TTC549 (cell line): Measurements from ENCODE around the gene MKRN2.
"Not testable (repeated sequence)": the region's sequence is repeated elsewhere in the genome, so short reads cannot be mapped to it uniquely, and the experiment has no call there.

Source experiments
- FAIRE-seq: peaks from 2 replicates; lab custom pipeline; 2012; peaks lifted over from hg19 to GRCh38; lab: Jason Lieb, UNC

The MKRN2 gene

GRCh38 chr3:12556690-12557472, at the start of gene MKRN2:
TSS of gene MKRN2 (plus strand) at chr3:12557087. CDS start at chr3:12557151, 64 bp downstream.
- FAIRE-seq, result no peak

- no peak for FAIRE-seq
Observed at GRCh38 chr3:12507591-12508281, 49.2 kb upstream of the MKRN2 start.

GRCh38 chr3:12508291-12508700, 48.6 kb upstream of the MKRN2 start:
- FAIRE-seq, result no peak

- no peak for FAIRE-seq
Observed at GRCh38 chr3:12509466-12509865, 47.4 kb upstream of the MKRN2 start.

GRCh38 chr3:12512534-12513118, 44.3 kb upstream of the MKRN2 start:
- no peak for FAIRE-seq

GRCh38 chr3:12513694-12514446, 43.0 kb upstream of the MKRN2 start:
- FAIRE-seq, result no peak

- FAIRE-seq, result no peak
Observed at GRCh38 chr3:12515631-12516030, 41.3 kb upstream of the MKRN2 start.

GRCh38 chr3:12516873-12517272, 40.0 kb upstream of the MKRN2 start:
- FAIRE-seq, result no peak

GRCh38 chr3:12518261-12519028, 38.4 kb upstream of the MKRN2 start:
- no peak for FAIRE-seq

GRCh38 chr3:12521010-12521409, 35.9 kb upstream of the MKRN2 start:
- FAIRE-seq, result no peak

GRCh38 chr3:12522721-12523120, 34.2 kb upstream of the MKRN2 start:
- FAIRE-seq, result no peak

GRCh38 chr3:12527757-12528143, 29.1 kb upstream of the MKRN2 start:
- FAIRE-seq, result no peak

- FAIRE-seq, result no peak
Observed at GRCh38 chr3:12532182-12532581, 24.7 kb upstream of the MKRN2 start.

- FAIRE-seq, result no peak
Observed at GRCh38 chr3:12536423-12536822, 20.5 kb upstream of the MKRN2 start.

- no peak for FAIRE-seq
Observed at GRCh38 chr3:12541625-12542024, 15.3 kb upstream of the MKRN2 start.

- FAIRE-seq, result not testable (repeated sequence)
Observed at GRCh38 chr3:12543497-12543896, 13.4 kb upstream of the MKRN2 start.

- FAIRE-seq, result no peak
Observed at GRCh38 chr3:12544652-12545472, 12.0 kb upstream of the MKRN2 start.

- no peak for FAIRE-seq
Observed at GRCh38 chr3:12545473-12545791, 11.5 kb upstream of the MKRN2 start, which contains the start of gene MKRN2OS. TSS of gene MKRN2OS (minus strand) at chr3:12545499. CDS start at chr3:12545464, 35 bp downstream.

GRCh38 chr3:12549971-12550760, 6.7 kb upstream of the MKRN2 start:
- FAIRE-seq, result no peak

GRCh38 chr3:12553921-12554391, 2.9 kb upstream of the MKRN2 start:
- no peak for FAIRE-seq
